GM18861 (cell line): ENCODE measurements around the gene CAMK2N1.
"Not testable (repeated sequence)": the region's sequence is repeated elsewhere in the genome, so short reads cannot be mapped to it uniquely, and the experiment has no call there.

Experiments
- ATAC-seq: cut with Tn5 transposase; IDR thresholded peaks from one replicate; pipeline ENCODE4 v1.9.1; 2021; ENCODE audit not compliant: unreplicated experiment

Gene CAMK2N1

DNA sequence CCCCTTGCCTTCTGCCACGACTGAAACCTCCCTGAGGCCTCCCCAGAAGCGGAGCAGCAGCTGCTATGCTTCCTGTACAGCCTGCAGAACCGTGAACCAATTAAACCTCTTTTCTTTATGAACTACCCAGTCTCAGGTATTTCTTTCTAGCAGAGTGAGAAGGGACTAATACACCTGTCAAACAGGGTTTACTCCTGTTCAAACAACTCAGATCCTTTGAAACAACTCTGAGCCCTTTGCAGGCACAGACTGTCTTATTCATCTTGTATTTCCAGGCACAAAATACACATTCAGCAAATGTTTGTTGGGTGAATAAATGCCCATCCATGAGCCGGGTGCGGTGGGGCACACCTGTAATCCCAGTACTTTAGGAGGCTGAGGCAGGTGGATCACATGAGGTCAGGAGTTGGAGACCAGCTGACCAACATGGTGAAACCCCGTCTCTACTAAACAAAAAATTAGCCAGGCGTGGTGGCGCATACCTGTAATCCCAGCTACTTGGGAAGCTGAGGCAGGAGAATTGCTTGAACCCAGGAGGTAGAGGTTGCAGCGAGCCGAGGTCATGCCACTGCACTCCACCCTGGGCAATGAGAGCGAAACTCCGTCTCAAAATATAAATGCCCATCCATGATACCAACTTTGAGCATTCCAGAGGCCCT, 10.8 kb upstream of the CAMK2N1 start:
- ATAC-seq: not testable (repeated sequence)

DNA sequence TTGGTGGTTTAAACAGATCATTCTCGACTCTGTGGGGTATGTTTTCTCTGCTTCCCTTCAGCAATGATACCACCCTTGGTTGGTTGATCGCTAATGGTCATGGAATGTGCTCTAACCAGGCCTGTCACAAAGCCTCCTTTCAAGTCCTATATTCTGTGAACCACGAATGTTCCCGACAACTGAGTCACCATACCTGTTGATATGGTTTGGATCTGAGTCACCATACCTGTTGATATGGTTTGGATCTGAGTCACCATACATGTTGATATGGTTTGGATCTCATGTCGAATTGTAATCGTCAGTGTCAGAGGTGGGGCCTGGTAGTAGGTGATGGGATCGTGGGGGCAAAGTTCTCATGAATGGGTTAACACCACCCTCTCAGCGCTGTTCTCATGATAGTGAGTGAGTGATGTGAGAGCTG, 10.2 kb upstream of the CAMK2N1 start:
- no peak for ATAC-seq

DNA sequence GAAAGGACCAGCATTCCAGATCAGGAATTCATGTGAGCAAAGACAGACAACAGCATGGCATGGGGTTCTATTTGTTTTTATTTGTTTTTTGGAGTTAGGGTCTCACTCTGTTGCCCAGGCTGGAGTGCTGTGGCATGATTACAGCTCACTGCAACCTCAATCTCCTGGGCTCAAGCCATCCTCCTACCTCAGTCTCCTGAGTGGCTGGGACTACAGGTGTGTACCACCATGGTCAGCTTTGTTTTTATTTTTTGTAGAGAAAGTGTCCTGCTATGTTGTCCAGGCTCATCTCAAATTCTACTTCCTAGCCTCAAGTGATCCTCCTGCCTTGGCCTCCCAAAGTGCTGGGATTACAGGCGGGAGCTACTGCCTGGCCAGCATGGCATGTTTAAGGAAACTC, 9.7 kb upstream of the CAMK2N1 start:
- ATAC-seq: no peak

DNA sequence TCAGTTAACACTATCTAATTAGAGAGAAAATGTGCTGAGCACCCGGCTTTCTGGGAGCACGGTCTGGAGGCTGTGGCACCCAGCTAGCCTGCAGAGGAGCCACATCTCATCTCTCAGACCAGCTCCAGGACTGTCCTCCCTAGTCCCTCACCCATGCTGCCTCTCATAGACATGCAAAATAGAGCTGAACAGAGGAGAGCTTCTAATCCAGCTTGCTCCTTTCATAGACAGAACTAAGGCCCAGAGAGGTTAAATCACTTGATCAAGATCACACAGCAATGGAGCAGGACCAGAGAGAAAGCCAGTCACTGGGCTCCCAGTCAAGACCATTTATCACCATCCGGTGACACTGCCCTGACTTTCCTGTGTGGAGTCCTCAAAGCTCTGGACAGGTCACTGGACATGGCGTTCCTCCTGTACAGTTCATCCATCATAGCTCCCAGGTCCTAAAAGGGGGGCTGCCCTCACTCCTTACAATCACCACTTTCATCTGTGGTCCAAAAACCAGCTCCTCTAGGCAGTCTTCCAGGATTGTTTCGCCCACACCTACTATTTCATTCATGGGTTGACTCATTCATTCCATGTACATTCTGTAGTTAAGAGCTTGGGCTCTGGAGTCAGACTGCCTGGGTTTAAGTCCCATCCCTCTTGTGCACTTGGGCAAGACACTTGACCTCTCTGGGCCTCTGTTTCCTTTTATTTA, 8.8 kb upstream of the CAMK2N1 start:
- ATAC-seq: no peak

DNA sequence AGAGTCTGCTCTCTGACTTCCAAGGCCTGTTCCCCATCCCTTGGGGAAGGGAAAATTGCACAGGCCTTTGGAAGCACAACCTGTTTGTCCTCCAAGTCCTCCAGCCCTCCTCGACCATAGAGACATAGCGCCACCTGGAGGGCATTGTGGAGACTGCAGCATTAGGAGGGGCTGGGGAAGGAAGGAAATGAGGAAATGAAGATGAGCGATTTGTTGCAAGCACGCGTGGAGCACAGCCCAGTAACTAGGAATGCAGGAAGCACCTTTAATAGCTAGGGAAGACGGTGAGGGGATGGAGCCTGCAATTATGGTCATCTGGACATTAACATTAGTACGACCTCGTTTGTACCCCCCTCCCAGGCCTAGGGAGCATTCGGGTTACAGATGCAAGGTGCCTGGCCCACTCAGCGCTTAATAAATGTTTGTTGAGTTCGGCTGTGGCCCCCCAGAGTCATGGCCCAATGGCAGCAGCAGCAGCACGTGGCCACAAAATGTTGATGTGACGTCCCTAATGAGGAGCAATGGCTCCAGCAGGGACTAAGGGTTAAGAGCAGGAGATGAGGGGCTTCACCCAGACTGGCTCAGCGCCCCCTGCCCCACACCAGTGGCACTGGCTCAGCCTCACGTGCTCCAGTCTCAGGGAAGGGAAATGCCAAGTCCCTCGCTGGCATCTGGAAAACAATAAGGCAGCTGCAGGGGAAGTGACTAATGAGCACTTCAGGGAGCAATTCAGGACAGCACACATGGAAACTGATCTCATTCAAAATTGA, 8.0 kb upstream of the CAMK2N1 start:
- no peak for ATAC-seq

DNA sequence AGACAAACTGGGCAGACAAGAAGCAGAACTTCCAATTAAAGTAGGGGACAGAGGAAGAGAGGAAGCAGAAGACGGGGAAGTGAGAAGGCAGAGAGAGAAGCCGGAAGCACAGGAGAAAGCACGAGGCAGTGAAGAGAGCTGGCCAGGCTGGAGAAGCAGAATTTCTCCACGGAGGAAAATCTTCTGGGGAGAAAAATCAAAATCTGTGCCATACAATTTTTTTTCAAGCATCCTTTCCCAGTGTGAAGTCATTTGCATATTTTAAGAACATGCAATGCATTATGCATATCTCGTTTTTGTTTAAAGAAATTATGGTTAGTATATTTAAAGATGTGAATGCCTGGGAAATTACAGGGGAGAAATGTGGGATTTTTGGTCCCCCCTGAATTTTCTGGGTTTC, 7.3 kb upstream of the CAMK2N1 start:
- no peak for ATAC-seq

DNA sequence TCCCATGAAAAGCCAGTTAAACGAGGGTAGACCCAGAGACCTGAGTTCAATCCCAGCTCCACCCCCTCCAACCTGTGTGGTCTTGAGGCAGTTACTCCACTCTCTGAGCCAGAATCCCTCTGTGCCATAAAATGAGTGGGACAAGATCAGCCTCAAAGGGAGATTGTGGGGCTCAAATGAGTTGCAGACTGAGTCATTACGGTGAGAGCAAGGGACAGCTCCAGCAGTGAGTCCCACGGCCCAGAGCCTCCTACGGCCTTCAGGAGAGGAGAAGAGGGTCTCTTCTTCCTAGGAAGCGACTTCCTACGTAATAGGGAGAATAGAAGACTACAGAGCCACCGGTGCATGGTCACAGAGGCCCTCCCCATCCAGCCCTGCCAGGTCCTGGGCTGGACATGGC, 6.7 kb upstream of the CAMK2N1 start:
- no peak for ATAC-seq

DNA sequence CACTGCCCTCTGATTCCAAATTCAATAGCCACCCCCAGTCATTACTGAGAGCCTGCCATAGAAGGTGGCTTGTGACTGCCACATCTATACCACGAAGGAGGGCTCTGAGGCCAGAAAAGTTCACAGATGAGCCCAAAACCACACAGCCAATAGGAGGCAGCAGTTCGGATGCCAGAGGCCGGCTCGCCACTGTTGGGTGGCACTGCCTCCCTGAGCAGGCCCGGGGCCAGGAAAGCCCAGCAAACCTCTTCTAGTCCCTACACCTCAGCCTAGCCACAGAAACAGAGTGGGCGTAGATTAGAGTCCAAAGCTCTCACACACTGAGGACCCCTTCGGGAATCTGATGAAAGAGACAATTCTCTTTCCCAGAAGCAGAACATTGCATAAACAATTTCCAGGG, 5.9 kb upstream of the CAMK2N1 start:
- no peak for ATAC-seq

DNA sequence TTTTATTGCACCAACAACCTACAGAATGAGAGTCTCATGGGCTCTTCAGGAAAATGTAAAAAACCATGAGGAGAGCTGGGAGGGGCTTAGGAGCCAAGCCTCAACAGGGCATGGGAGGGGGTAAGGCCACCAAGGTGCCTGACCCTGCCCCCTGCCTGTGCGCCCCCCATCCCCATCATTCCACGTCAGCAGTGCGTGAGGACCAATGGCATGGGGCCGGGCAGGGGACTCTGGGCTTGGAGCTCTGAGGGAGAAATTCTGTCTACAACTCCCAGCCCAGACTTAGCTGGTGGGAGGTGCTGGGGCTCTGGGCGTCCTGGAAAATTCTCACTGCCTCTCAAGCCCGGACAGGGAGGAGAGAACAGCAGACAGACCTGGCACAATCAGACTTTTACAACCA, 5.2 kb upstream of the CAMK2N1 start:
- ATAC-seq: no peak

DNA sequence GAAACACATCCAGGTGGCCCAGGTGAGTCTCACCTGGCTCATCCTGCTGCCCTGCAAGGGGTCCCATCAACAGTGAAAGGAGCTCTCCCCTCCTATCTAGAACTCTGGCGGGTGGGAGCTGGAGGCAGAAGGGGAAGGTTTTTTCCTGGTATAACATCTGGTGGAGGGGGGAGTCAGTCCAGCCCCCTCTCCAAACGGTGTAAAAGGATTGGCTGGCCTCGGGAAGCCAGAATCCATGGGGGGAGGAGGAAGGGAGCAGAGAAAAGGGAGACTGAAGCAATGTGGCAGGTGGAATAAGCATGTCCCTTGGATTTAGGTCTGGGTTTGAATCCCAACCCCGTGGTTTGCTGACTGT, 1.2 kb upstream of the CAMK2N1 start:
- ATAC-seq: no peak

DNA sequence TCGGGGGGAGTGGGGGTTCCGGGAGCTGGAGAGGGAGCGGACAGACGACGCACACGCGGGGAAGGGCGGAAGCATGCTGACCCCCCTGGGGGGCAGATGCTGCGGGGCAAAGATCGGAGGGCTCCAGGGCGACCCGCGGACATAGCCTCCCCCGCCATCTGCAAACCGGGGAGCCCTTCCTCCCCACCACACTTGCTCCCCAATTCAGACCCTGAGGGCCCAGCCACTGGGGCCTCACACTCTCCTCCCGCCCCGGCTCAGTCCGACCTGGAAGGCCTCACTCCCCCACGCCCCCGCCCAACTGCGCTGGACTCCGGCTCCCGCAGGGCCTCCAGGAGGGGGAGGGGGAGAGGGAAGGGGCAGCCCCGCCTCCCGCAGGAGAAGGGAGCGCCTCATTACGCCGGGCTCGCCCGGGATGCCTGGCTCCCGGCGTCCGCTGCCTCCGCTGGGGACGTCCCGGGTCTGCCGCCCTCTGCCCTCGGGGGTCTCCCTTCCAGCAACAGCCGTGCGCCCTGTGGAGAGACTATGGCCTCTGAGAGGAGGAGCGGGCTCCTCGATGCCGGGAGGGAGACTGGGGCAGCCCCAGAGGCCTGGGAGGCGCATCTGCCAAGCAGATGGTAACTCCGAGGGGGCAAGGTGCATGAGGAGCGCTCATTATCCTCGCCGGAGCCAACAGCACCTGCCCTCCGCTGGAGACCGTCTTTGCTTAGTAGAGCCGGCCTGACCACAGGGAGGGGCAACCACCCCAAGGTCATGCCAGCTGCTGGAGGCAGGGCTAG, 636 bp upstream of the CAMK2N1 start:
- ATAC-seq: no peak

DNA sequence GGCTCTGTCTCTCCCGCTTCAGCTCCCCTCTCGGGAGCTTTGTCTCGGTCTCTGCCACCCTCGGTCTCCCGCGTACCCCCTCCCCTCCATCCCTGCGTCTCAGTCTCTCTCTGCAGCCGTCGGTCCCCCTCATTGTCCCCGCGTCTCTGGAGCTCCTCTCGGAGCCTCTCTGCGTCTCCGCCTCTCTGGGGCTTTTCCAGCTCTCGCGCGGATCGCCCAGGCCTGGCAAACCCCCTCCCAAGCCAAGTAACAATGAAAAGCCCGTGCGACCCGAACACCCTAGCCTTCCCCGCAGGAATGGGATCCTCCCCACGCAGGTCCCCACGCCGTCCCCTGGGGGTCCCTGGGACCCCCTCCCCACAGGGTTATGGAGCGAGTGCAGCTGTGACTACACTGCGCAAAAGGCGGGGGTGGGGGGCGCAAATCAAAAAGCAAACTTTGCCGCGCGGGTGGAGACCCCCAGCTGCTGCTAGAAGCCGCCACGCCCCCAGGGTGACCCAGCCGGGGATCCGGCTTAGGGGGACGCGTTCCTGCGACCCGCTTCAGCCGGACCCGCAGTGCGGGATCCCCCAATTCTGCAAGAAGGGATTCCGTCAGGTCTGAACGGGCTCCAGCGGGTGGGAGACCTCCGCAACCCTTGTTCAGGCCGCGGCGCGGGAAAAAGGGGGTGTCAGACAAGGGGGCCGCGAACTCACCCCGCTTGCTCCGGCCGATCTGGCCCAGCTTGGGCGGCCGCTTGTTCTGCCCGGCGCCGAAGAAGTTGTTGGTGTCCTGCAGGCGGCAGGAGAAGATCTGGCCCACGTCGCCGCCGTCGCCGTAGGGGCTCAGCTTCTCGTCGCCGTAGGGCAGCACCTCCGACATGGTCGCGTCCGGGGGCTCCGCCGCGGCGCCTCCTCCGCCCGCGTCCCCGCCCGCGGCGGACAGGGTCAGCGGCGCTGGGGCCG, 1.2 kb downstream of the CAMK2N1 start:
- ATAC-seq: no peak

DNA sequence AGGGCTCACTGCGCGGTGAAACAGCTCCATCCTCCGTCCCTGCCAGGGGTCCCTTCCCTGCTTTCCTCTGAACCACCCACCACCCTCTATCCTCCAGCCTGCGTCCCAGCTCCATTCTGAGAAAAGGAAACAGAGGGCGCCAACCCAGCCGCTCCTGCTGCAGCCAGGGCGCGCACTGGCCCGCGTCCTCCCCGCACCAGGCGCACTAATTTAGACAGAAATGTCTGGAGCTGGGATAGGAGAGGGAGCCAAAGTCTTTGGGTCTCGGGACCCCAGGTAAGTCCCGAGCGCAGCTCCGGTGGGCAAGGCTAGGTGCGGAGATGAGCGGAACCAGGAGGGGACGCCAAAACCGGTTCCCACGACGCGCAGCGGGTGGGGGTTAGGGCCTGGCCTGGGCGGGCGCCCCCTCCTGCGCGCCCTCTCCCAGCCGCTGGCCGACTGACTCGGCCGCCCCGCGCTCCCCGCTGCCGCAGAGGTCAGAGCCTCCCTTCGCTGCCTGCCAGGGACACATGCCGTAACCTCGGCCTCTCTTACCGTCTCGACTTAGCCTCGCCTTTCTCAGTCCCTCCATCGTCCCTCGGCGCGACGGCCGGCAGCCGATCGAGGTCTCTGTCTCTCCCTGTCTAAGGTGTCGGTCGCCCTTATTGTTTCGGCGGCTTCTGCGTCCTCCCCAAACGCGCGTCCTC, 2.0 kb downstream of the CAMK2N1 start:
- no peak for ATAC-seq

DNA sequence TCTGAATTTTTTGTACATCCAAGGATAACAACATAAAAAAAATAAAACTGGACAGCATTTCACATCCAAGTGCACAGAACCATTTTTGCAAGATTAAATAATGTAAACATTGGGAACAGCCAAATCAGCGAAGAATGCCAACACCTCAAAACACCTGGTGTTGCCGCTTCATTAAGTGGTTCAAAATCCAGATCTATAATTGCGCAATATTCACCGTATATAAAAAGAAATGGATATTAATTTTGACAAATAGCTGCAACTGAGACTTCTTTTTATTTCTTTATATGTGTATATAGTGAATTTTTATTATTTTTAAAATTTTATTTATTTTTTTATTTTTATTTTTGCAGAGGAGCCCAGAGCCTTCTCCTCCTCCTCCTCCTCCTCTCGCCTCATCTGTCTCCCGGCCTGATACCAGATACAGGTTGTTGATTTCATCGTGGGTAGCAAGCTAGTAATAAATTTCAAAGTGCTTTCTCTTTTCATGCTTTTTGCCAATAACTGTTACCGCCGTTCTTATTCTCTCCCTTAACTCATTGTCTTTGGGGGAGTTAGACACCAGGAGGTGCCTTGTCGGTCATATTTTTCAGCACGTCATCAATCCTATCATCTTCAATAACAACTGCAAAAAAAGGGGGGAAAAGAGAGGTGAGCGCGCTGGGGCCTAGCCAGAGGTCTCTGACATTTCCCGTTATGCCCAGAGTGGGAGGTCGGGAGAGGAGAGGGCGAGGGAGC, 2.7 kb downstream of the CAMK2N1 start:
- no peak for ATAC-seq

DNA sequence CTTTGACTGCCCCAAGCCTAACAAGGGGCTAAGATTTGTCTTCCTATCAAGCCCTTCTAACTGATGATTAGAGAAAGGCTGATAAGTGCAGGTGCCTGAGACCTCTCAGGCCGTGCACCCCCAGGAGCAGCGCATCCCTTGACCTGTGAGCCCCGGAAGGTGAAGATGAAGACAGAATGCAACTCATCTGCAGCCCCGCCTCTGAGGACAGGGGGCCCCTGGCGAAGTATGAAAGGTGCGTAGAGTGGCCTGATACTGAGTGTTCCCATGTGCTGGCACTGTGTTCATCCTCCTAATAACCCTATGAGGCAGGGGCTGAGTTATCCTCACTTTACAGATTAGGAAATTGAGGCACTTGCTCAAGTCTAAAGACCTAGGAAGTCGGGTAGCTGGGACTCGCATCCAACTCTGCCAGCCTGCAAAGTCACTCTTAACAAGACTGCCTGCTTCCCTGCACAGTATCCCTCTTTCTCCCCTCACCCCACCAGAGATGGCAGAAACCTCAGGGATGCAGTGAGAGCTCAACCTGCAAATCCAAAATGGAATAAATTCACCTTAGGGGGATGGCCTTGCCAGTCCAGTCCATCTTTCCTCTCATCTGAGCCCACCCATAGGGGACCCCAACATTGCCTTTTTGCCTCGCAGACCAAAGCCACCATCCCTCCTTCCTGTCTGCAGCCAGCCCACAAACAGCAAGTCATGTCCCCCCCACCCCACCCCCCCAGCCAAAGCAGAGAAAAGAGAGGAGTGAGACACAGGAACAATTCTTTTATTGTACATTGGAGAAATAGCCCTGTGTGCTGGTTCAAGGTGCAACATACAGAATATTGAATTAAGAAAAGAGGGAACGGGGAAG, 4.1 kb downstream of the CAMK2N1 start:
- ATAC-seq: no peak

DNA sequence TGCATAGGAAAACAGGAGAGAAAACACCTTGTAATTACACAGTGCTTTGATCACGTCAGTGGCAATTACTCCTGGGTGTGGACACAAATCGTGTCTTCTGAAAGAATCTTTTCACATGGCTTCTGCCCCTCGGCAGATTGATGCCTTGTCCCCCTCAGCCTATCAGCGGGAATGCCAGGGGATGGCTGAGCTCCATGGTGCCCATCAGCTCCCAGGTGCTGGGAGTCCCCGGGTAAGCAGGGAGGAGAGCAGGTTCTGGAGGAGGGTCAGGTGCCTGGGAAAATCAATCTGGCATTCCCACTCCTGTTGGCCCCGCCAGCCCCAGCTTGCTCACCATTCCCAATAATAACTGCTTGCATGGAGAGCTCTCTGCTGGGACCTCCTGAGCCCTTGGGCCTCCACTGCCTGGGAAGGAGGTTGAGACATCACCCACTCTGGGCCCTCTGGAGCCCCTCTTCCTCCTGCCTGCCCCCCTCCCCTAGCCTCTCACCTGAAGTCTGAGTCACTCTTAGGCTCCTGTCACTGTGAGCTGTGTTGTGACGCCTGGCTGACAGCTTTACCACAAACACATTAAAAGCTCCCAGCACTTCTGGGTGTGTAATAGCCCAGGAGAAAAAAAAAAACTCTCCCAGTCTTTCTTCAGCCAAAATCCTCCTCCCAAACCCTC, 4.9 kb downstream of the CAMK2N1 start:
- no peak for ATAC-seq

DNA sequence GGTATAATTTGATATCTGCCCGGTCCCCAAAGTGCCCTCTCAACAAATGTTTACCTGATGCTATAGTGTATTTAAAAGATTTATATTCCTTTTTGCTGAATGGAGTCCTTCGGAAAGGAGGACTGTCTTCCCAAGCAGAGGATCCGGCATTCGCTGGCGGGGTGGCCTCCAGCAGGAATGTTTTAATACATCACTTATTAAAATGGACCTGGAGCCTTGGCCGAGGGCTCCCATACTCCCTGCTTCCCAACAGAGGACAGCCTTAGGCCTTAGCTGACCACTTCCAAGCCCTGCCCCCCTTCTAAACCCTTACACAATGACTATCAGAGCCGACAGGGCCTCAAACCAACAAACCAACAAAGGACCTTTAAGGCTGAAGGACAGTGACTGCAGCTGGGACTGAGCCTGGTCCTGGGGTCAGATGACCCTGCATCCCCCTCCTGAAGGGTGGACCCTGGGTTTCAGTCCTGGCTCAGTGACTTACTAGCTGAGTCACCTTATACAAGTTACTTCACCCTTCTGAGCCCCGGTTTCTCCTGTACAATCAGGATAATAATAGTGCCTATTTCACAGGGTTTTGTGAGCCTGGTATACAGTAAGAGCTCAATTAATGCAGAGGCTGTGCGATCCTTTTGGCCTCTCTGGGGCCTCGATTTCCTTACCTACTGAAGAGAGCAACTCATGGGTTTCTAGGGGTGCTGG, 5.6 kb downstream of the CAMK2N1 start:
- no peak for ATAC-seq
